Testis (tissue), 2 donors: ENCODE measurements around the gene FSTL4.

Experiments used
- POLR2A ChIP-seq: fragments of 450-650 bp; IDR thresholded peaks from one replicate; pipeline ENCODE4 v1.6.1; 2017; ENCODE audit warnings: antibody characterized with exemption, mild to moderate bottlenecking, moderate library complexity
- TF ChIP-seq, protein P1 (sequence below), 3 experiments: fragments of 450-650 bp in 2 of 3; fragments of 200-600 bp in 1 of 3; sonication (generic) in 1 of 3; IDR thresholded peaks; one replicate each; pipeline ENCODE4 v1.5.1; 2016 to 2019; ENCODE audit warnings: antibody characterized with exemption in 3 of 3, mild to moderate bottlenecking in 2 of 3, moderate library complexity in 1 of 3

DNA sequence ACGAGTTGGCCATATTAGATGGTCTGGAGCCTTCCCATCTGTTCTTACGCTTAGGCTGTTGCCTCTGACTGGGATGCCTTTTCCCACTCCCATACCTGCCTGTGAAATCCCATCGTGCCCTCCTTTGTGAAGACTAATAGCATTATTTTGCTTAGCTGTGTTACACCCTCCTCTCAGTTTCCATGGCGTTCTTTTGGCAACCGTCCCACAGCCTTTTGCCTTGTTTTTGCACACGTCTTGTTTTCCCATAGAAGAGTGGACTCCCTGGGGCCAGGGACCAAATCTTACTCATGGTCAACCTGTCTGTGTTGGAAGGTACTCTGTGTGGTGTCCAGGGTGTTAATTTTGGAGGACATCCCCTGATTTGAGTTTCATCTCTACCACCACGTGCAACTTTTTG, 318.4 kb downstream of the FSTL4 start:
- TF ChIP-seq POLR2A, result no peak
- TF ChIP-seq, protein P1, sequence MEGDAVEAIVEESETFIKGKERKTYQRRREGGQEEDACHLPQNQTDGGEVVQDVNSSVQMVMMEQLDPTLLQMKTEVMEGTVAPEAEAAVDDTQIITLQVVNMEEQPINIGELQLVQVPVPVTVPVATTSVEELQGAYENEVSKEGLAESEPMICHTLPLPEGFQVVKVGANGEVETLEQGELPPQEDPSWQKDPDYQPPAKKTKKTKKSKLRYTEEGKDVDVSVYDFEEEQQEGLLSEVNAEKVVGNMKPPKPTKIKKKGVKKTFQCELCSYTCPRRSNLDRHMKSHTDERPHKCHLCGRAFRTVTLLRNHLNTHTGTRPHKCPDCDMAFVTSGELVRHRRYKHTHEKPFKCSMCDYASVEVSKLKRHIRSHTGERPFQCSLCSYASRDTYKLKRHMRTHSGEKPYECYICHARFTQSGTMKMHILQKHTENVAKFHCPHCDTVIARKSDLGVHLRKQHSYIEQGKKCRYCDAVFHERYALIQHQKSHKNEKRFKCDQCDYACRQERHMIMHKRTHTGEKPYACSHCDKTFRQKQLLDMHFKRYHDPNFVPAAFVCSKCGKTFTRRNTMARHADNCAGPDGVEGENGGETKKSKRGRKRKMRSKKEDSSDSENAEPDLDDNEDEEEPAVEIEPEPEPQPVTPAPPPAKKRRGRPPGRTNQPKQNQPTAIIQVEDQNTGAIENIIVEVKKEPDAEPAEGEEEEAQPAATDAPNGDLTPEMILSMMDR (IDR thresholded peaks at IDR 0.05), result no peak
